IMR-90 (cell line): ENCODE results near the gene A4GALT. TPM values are rescaled to one million over a fixed set of nuclear protein-coding genes. Genes with fewer than 3 reads are reported as not detected.

ENCODE experiments used
- BHLHE40 ChIP-seq: fragments of 150-350 bp; IDR thresholded peaks from 2 replicates; pipeline ENCODE4 v1.6.1; 2016; ENCODE audit warnings: mild to moderate bottlenecking, low read depth, low read length
- MAZ ChIP-seq: IDR thresholded peaks from 2 replicates; pipeline ENCODE4 v1.6.1; 2012; ENCODE audit warnings: low read depth, mild to moderate bottlenecking, low read length, improper control_type of control experiment, moderate library complexity, borderline replicate concordance
- MXI1 ChIP-seq: IDR thresholded peaks from 2 replicates; pipeline ENCODE4 v1.6.1; 2012; ENCODE audit warnings: low read depth, mild to moderate bottlenecking, low read length, moderate library complexity, borderline replicate concordance
- polyA plus RNA-seq, 3 experiments: library from polyadenylated mRNA; depleted of rRNA; stranded (reverse); fragments of >200 nt; gene quantifications; 2 replicates each; pipeline ENCODE4 v1.2.3, GENCODE V29; 2012; ENCODE audit warnings: low replicate concordance in 1 of 3
- total RNA-seq: library from RNA; depleted of rRNA; stranded (reverse); fragments of >200 nt; gene quantifications from 2 replicates; pipeline ENCODE4 v1.2.3, GENCODE V29; 2012
- TF ChIP-seq, protein P1 (sequence below): conservative IDR thresholded peaks from 2 replicates; pipeline ENCODE4 v1.5.1; 2012; ENCODE audit warnings: mild to moderate bottlenecking, low read depth, low read length, improper control_type of control experiment

The A4GALT gene
- total and polyA plus RNA-seq, 2 of the 4 experiments (the other 2 are of a cell fraction): 1.6 to 6.1 TPM

- TF ChIP-seq, protein P1, sequence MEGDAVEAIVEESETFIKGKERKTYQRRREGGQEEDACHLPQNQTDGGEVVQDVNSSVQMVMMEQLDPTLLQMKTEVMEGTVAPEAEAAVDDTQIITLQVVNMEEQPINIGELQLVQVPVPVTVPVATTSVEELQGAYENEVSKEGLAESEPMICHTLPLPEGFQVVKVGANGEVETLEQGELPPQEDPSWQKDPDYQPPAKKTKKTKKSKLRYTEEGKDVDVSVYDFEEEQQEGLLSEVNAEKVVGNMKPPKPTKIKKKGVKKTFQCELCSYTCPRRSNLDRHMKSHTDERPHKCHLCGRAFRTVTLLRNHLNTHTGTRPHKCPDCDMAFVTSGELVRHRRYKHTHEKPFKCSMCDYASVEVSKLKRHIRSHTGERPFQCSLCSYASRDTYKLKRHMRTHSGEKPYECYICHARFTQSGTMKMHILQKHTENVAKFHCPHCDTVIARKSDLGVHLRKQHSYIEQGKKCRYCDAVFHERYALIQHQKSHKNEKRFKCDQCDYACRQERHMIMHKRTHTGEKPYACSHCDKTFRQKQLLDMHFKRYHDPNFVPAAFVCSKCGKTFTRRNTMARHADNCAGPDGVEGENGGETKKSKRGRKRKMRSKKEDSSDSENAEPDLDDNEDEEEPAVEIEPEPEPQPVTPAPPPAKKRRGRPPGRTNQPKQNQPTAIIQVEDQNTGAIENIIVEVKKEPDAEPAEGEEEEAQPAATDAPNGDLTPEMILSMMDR: no peak
- TF ChIP-seq BHLHE40: no peak
- no peak for TF ChIP-seq MAZ
- no peak for TF ChIP-seq MXI1
Observed at GRCh38 chr22:42685941-42686653, 34.6 kb downstream of the A4GALT start (continued).
